Measurements from ENCODE around the gene ATXN1. TPM values are rescaled to one million over a fixed set of nuclear protein-coding genes. Genes with fewer than 3 reads are reported as not detected.

The ATXN1 gene
- total and polyA plus RNA-seq, 2 of the 8 experiments (the other 6 are each of a cell fraction or from before 2014, with no cell fraction given): 1.6 to 4.0 TPM

DNA sequence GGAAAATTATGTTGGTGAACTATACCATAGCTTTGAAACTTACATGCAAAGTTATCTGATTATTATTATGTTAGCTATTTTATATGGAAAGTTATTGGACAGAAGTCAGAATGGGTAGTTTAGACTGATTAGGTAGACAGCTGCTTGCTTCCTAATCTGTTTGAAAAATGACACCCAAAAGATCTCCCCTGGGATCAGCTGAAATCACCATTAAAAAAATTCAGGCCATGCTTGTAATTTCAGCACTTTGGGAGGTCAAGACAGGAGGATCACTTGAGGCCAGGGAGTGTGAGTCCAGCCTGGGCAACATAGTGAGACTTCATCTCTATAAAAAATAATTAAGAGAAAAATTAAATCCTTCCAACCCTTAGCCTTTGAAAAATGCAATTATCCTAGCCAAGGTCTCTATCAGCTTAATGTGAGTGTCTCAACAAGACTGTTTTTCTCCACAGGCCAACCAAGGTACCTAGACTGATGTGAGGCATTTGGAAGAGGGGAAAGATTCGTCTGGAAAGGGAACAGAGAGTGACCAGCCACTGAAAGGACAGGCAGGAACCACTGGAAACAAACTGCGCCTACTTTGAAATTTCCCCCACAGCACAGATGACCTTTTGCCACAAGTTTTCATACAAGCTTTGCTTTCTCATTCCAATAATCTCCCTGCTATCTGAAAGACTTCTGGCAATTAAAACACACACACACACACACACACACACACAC is 290.6 kb downstream of the ATXN1 start (continued):
- TF ChIP-seq, protein P1, sequence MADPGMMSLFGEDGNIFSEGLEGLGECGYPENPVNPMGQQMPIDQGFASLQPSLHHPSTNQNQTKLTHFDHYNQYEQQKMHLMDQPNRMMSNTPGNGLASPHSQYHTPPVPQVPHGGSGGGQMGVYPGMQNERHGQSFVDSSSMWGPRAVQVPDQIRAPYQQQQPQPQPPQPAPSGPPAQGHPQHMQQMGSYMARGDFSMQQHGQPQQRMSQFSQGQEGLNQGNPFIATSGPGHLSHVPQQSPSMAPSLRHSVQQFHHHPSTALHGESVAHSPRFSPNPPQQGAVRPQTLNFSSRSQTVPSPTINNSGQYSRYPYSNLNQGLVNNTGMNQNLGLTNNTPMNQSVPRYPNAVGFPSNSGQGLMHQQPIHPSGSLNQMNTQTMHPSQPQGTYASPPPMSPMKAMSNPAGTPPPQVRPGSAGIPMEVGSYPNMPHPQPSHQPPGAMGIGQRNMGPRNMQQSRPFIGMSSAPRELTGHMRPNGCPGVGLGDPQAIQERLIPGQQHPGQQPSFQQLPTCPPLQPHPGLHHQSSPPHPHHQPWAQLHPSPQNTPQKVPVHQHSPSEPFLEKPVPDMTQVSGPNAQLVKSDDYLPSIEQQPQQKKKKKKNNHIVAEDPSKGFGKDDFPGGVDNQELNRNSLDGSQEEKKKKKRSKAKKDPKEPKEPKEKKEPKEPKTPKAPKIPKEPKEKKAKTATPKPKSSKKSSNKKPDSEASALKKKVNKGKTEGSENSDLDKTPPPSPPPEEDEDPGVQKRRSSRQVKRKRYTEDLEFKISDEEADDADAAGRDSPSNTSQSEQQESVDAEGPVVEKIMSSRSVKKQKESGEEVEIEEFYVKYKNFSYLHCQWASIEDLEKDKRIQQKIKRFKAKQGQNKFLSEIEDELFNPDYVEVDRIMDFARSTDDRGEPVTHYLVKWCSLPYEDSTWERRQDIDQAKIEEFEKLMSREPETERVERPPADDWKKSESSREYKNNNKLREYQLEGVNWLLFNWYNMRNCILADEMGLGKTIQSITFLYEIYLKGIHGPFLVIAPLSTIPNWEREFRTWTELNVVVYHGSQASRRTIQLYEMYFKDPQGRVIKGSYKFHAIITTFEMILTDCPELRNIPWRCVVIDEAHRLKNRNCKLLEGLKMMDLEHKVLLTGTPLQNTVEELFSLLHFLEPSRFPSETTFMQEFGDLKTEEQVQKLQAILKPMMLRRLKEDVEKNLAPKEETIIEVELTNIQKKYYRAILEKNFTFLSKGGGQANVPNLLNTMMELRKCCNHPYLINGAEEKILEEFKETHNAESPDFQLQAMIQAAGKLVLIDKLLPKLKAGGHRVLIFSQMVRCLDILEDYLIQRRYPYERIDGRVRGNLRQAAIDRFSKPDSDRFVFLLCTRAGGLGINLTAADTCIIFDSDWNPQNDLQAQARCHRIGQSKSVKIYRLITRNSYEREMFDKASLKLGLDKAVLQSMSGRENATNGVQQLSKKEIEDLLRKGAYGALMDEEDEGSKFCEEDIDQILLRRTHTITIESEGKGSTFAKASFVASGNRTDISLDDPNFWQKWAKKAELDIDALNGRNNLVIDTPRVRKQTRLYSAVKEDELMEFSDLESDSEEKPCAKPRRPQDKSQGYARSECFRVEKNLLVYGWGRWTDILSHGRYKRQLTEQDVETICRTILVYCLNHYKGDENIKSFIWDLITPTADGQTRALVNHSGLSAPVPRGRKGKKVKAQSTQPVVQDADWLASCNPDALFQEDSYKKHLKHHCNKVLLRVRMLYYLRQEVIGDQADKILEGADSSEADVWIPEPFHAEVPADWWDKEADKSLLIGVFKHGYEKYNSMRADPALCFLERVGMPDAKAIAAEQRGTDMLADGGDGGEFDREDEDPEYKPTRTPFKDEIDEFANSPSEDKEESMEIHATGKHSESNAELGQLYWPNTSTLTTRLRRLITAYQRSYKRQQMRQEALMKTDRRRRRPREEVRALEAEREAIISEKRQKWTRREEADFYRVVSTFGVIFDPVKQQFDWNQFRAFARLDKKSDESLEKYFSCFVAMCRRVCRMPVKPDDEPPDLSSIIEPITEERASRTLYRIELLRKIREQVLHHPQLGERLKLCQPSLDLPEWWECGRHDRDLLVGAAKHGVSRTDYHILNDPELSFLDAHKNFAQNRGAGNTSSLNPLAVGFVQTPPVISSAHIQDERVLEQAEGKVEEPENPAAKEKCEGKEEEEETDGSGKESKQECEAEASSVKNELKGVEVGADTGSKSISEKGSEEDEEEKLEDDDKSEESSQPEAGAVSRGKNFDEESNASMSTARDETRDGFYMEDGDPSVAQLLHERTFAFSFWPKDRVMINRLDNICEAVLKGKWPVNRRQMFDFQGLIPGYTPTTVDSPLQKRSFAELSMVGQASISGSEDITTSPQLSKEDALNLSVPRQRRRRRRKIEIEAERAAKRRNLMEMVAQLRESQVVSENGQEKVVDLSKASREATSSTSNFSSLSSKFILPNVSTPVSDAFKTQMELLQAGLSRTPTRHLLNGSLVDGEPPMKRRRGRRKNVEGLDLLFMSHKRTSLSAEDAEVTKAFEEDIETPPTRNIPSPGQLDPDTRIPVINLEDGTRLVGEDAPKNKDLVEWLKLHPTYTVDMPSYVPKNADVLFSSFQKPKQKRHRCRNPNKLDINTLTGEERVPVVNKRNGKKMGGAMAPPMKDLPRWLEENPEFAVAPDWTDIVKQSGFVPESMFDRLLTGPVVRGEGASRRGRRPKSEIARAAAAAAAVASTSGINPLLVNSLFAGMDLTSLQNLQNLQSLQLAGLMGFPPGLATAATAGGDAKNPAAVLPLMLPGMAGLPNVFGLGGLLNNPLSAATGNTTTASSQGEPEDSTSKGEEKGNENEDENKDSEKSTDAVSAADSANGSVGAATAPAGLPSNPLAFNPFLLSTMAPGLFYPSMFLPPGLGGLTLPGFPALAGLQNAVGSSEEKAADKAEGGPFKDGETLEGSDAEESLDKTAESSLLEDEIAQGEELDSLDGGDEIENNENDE (IDR thresholded peaks at IDR 0.05; ENCODE audit: insufficient replicate concordance, low read length): no peak
- TF ChIP-seq EGR1 (IDR thresholded peaks at IDR 0.05; ENCODE audit: borderline replicate concordance, low read depth, low read length) (no peak), KDM1A (IDR thresholded peaks at IDR 0.05; ENCODE audit: borderline replicate concordance, low read length) (no peak), EZH2 (IDR thresholded peaks at IDR 0.05; ENCODE audit: low read depth, low read length, severe bottlenecking) (no peak), CBX8 (IDR thresholded peaks at IDR 0.05; ENCODE audit: borderline replicate concordance, low read depth, low read length) (no peak), EP300 (IDR thresholded peaks at IDR 0.05; ENCODE audit: borderline replicate concordance in 1 of 2, low read depth in 2 of 2, low read length in 2 of 2) (no peak)
- TF ChIP-seq, protein P2, sequence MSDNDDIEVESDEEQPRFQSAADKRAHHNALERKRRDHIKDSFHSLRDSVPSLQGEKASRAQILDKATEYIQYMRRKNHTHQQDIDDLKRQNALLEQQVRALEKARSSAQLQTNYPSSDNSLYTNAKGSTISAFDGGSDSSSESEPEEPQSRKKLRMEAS (IDR thresholded peaks at IDR 0.05): no peak
- TF ChIP-seq, protein P3, sequence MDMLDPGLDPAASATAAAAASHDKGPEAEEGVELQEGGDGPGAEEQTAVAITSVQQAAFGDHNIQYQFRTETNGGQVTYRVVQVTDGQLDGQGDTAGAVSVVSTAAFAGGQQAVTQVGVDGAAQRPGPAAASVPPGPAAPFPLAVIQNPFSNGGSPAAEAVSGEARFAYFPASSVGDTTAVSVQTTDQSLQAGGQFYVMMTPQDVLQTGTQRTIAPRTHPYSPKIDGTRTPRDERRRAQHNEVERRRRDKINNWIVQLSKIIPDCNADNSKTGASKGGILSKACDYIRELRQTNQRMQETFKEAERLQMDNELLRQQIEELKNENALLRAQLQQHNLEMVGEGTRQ (IDR thresholded peaks at IDR 0.05; ENCODE audit: low read length): no peak
